Islet of Langerhans (tissue), 1 donor: ENCODE data around the gene FSHB.
"Not testable (repeated sequence)": the region's sequence is repeated elsewhere in the genome, so short reads cannot be mapped to it uniquely, and the experiment has no call there.

ENCODE experiments used
- FAIRE-seq: peaks from one replicate; lab custom pipeline; 2011; peaks lifted over from hg19 to GRCh38; lab: Jason Lieb, UNC

FSHB gene

GRCh38 chr11:30268638-30269037 is 37.8 kb downstream of the FSHB start:
- not testable (repeated sequence) for FAIRE-seq

GRCh38 chr11:30270671-30271070 is 39.9 kb downstream of the FSHB start:
- no peak for FAIRE-seq

GRCh38 chr11:30277176-30277575 is 46.4 kb downstream of the FSHB start:
- FAIRE-seq: no peak

GRCh38 chr11:30279796-30280195 is 49.0 kb downstream of the FSHB start:
- FAIRE-seq: no peak

- no peak for FAIRE-seq
Measured at GRCh38 chr11:30281476-30282288, 50.9 kb downstream of the FSHB start.

- FAIRE-seq: no peak
Measured at GRCh38 chr11:30282289-30282631, 51.4 kb downstream of the FSHB start.
